Progenitor cell of endocrine pancreas (in vitro differentiated cells): ENCODE data around the gene RBMS2. TPM values are rescaled to one million over a fixed set of nuclear protein-coding genes. Genes with fewer than 3 reads are reported as not detected.
"Not testable (repeated sequence)": the region's sequence is repeated elsewhere in the genome, so short reads cannot be mapped to it uniquely, and the experiment has no call there.

Experiments used
- DNase-seq: peaks from one replicate; pipeline ENCODE4 v3.0.0; 2021; ENCODE audit warnings: low spot score; ENCODE audit not compliant: unreplicated experiment
- H3K27ac Mint-ChIP-seq: 2 replicates; pipeline ENCODE4 v1.8.0; 2021; ENCODE audit warnings: mild to moderate bottlenecking, moderate library complexity, mixed read lengths
- H3K27me3 Mint-ChIP-seq: 2 replicates; pipeline ENCODE4 v1.8.0; 2021; ENCODE audit warnings: mixed read lengths
- H3K36me3 Mint-ChIP-seq: 2 replicates; pipeline ENCODE4 v1.8.0; 2022; ENCODE audit warnings: mixed read lengths; ENCODE audit not compliant: insufficient read depth
- H3K4me1 Mint-ChIP-seq: 2 replicates; pipeline ENCODE4 v1.8.0; 2021; ENCODE audit warnings: low read depth, mixed read lengths
- H3K4me3 Mint-ChIP-seq: 2 replicates; pipeline ENCODE4 v1.8.0; 2021; ENCODE audit warnings: low read depth, mild to moderate bottlenecking, moderate library complexity, mixed read lengths
- H3K9me3 Mint-ChIP-seq: 2 replicates; pipeline ENCODE4 v1.8.0; 2021; ENCODE audit warnings: low read depth, mixed read lengths
- total RNA-seq: library from RNA; stranded (reverse); gene quantifications from 2 replicates; pipeline ENCODE4 v1.2.1, GENCODE V29; 2021
- TF ChIP-seq, protein P1 (sequence below): fragments of 200-600 bp; sonication (generic); IDR thresholded peaks from one replicate; pipeline ENCODE4 v1.5.0; 2021; ENCODE audit warnings: antibody characterized with exemption, mild to moderate bottlenecking; ENCODE audit not compliant: unreplicated experiment

RBMS2 gene
- total RNA-seq, 1 donor from 2014 or later, result 65.9 TPM

- peaks cover 55% of the 10 kb centered on the region for H3K27me3 Mint-ChIP-seq
- H3K9me3 Mint-ChIP-seq, result peaks cover 6% of the 10 kb centered on the region
- peak; percentile 64 for DNase-seq
- peak within 1 kb of the TSS; percentile 75 for H3K4me3 Mint-ChIP-seq
- peaks cover 6% of the 10 kb centered on the region for H3K4me1 Mint-ChIP-seq
- peak within 1 kb of the TSS; percentile 81 for H3K27ac Mint-ChIP-seq
- H3K36me3 Mint-ChIP-seq, result peaks cover 4% of the 10 kb centered on the region
- TF ChIP-seq, protein P1, sequence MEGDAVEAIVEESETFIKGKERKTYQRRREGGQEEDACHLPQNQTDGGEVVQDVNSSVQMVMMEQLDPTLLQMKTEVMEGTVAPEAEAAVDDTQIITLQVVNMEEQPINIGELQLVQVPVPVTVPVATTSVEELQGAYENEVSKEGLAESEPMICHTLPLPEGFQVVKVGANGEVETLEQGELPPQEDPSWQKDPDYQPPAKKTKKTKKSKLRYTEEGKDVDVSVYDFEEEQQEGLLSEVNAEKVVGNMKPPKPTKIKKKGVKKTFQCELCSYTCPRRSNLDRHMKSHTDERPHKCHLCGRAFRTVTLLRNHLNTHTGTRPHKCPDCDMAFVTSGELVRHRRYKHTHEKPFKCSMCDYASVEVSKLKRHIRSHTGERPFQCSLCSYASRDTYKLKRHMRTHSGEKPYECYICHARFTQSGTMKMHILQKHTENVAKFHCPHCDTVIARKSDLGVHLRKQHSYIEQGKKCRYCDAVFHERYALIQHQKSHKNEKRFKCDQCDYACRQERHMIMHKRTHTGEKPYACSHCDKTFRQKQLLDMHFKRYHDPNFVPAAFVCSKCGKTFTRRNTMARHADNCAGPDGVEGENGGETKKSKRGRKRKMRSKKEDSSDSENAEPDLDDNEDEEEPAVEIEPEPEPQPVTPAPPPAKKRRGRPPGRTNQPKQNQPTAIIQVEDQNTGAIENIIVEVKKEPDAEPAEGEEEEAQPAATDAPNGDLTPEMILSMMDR, result no peak
Measured at GRCh38 chr12:56488041-56488955, 33.3 kb upstream of the RBMS2 start, which contains the start of gene GLS2. TSS of gene GLS2 (minus strand) at chr12:56488161. CDS start at chr12:56488118, 43 bp downstream.

- TF ChIP-seq, protein P1, result no peak
- peaks cover 6% of the 10 kb centered on the region for H3K4me1 Mint-ChIP-seq
- no peak overlapping the region for H3K4me3 Mint-ChIP-seq
- H3K27me3 Mint-ChIP-seq, result peaks cover 53% of the 10 kb centered on the region
- H3K36me3 Mint-ChIP-seq, result peaks cover 5% of the 10 kb centered on the region
- H3K27ac Mint-ChIP-seq, result no peak overlapping the region
- H3K9me3 Mint-ChIP-seq, result peaks cover 7% of the 10 kb centered on the region
- no peak for DNase-seq
Measured at GRCh38 chr12:56490360-56490759, 31.3 kb upstream of the RBMS2 start.

GRCh38 chr12:56493409-56494105 is 28.1 kb upstream of the RBMS2 start:
- H3K9me3 Mint-ChIP-seq, H3K36me3 Mint-ChIP-seq, DNase-seq, H3K4me3 Mint-ChIP-seq, H3K4me1 Mint-ChIP-seq: not testable (repeated sequence)
- Mint-ChIP-seq H3K27me3 (peaks cover 39% of the 10 kb centered on the region), H3K27ac (peak overlapping the region; percentile 7)

DNA sequence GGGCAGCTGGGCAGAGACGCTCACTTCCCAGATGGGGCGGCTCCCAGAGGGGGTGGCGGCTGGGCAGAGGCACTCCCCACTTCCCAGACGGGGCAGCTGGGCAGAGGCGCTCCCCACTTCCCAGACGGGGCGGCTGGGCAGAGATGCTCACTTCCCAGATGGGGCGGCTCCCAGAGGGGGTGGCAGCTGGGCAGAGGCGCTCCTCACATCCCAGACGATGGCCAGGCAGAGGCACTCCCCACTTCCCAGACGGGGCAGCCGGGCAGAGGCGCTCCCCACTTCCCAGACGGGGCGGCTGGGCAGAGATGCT is 27.6 kb upstream of the RBMS2 start:
- H3K4me3 Mint-ChIP-seq, H3K36me3 Mint-ChIP-seq, DNase-seq, H3K4me1 Mint-ChIP-seq, H3K9me3 Mint-ChIP-seq, H3K27ac Mint-ChIP-seq: not testable (repeated sequence)
- peaks cover 39% of the 10 kb centered on the region for H3K27me3 Mint-ChIP-seq

GRCh38 chr12:56494481-56494880 is 27.1 kb upstream of the RBMS2 start:
- H3K4me1 Mint-ChIP-seq, H3K4me3 Mint-ChIP-seq, H3K9me3 Mint-ChIP-seq, H3K36me3 Mint-ChIP-seq, DNase-seq, H3K27ac Mint-ChIP-seq: not testable (repeated sequence)
- H3K27me3 Mint-ChIP-seq, result peaks cover 39% of the 10 kb centered on the region

GRCh38 chr12:56496704-56497103 is 24.9 kb upstream of the RBMS2 start:
- not testable (repeated sequence) for H3K4me1 Mint-ChIP-seq, H3K27ac Mint-ChIP-seq, H3K9me3 Mint-ChIP-seq, H3K36me3 Mint-ChIP-seq, H3K4me3 Mint-ChIP-seq
- DNase-seq, result peak; percentile 28
- TF ChIP-seq, protein P1, result peak; percentile 32
- peaks cover 30% of the 10 kb centered on the region for H3K27me3 Mint-ChIP-seq

DNA sequence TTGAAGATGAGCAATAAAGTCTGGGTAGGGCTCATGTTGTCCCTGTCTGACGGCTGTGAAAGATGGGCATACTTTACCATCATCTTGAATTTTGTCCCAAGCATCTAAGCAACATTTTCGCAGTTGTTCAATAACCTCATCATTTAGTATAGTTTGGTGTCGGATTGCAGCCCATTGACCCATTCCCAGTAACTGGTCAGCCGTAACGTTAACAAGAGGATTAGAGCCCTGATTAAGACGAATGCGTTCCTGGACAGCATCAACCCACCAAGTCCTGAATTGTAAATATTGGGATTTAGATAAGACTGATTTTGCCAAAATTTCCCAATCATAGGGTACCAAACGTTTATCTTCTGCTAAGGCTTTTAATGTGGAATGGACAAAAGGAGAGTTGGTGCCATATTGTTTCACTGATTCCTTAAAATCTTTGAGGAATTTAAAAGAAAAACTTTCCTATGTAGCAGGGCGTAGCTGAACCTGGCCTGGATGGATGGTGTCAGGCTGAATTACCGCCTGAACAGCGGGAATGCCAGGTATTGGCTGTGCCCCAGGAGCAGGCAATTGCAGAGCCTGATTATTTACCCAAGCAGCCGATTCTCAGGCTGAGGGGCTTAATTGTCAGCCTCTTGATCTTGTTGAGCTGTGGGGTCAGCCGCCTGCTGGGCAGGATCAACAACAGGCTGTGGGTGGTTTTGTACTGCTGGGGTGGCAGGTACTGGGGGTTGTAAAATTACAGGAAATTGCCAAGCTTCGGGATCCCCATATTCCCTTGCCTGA is 23.3 kb upstream of the RBMS2 start:
- not testable (repeated sequence) for H3K27ac Mint-ChIP-seq, H3K36me3 Mint-ChIP-seq, DNase-seq, H3K4me3 Mint-ChIP-seq, H3K4me1 Mint-ChIP-seq, H3K9me3 Mint-ChIP-seq
- peaks cover 28% of the 10 kb centered on the region for H3K27me3 Mint-ChIP-seq

- DNase-seq, H3K36me3 Mint-ChIP-seq, H3K4me3 Mint-ChIP-seq, H3K27ac Mint-ChIP-seq, H3K9me3 Mint-ChIP-seq, H3K4me1 Mint-ChIP-seq: not testable (repeated sequence)
- peaks cover 28% of the 10 kb centered on the region for H3K27me3 Mint-ChIP-seq
Measured at GRCh38 chr12:56499452-56499851, 22.2 kb upstream of the RBMS2 start.

DNA sequence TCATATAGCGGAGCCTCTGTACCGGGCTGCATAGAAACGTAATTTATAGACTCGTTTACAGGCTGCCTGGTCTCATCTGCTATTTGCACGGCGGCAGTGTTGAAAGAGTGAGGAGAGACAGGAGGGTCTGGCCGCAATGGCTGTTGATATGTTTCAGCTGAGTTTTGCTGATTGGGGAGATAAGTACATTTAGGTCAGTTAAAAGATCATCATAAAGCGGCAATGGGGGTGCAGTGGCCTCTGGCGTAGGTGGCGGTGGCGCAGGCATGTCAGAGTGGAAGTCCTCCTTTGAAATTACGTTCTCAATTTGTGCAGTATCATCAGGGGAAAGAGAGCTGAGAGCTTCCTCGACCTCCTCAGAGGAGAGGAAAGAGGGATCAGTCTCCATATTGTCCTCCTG is 21.7 kb upstream of the RBMS2 start:
- H3K36me3 Mint-ChIP-seq, H3K9me3 Mint-ChIP-seq, H3K27ac Mint-ChIP-seq, H3K4me3 Mint-ChIP-seq, DNase-seq, H3K4me1 Mint-ChIP-seq: not testable (repeated sequence)
- peaks cover 28% of the 10 kb centered on the region for H3K27me3 Mint-ChIP-seq
